HepG2 (cell line): ENCODE measurements around the gene RPS2. TPM values are rescaled to one million over a fixed set of nuclear protein-coding genes. Genes with fewer than 3 reads are reported as not detected.

Experiments
- HMGXB3 ChIP-seq: sonication (generic); formaldehyde crosslinking; IDR thresholded peaks from 2 replicates; pipeline ENCODE4 v1.4.0; 2020; ENCODE audit warnings: missing genetic modification reagents, borderline replicate concordance
- PLSCR1 ChIP-seq: sonication (generic); formaldehyde crosslinking; IDR thresholded peaks from 2 replicates; pipeline ENCODE4 v1.5.0; 2020; ENCODE audit warnings: missing genetic modification reagents, mild to moderate bottlenecking, borderline replicate concordance
- RBM39 ChIP-seq: fragments of 200-400 bp; formaldehyde crosslinking; IDR thresholded peaks from one replicate; pipeline ENCODE4 v1.6.1; 2018; ENCODE audit warnings: antibody characterized with exemption, mild to moderate bottlenecking, low read depth, low read length; ENCODE audit not compliant: poor library complexity, severe bottlenecking
- SAP130 ChIP-seq: IDR thresholded peaks from 2 replicates; pipeline ENCODE4 v1.6.1; 2016; ENCODE audit warnings: low read depth
- THAP9 ChIP-seq: sonication (generic); formaldehyde crosslinking; IDR thresholded peaks from 2 replicates; pipeline ENCODE4; 2020; ENCODE audit warnings: missing genetic modification reagents, mild to moderate bottlenecking, borderline replicate concordance
- ZFY ChIP-seq: sonication (generic); formaldehyde crosslinking; IDR thresholded peaks from 2 replicates; pipeline ENCODE4 v1.4.0; 2020; ENCODE audit warnings: missing genetic modification reagents
- ZNF253 ChIP-seq: sonication (generic); formaldehyde crosslinking; IDR thresholded peaks from 2 replicates; pipeline ENCODE4 v1.8.0; 2022; ENCODE audit warnings: mild to moderate bottlenecking, missing genetic modification reagents, borderline replicate concordance
- ZNF362 ChIP-seq: sonication (generic); formaldehyde crosslinking; IDR thresholded peaks from 2 replicates; pipeline ENCODE4 v1.4.0; 2020; ENCODE audit warnings: missing genetic modification reagents, mild to moderate bottlenecking, borderline replicate concordance
- ZNF432 ChIP-seq: sonication (generic); formaldehyde crosslinking; IDR thresholded peaks from 2 replicates; pipeline ENCODE4 v1.5.0; 2020; ENCODE audit warnings: missing genetic modification reagents, mild to moderate bottlenecking, borderline replicate concordance
- polyA plus RNA-seq, 8 experiments: library from polyadenylated mRNA; depleted of rRNA in 3 of 8; stranded (reverse) in 7 of 8; unstranded in 1 of 8; fragments of >200 nt; fragmentation: Illumina TruSeq in 4 of 8; extraction: Trizol in 4 of 8; gene quantifications; 2 replicates each; pipeline versions ENCODE4 v1.2.1 to v1.2.3, GENCODE V29; 2011 to 2016; ENCODE audit warnings: low read depth in 4 of 8, missing spikeins in 1 of 8, mixed read lengths in 1 of 8; ENCODE audit not compliant: insufficient read depth in 1 of 8
- total RNA-seq, 5 experiments: library from RNA; depleted of rRNA; stranded (reverse); fragments of >200 nt; fragmentation: Illumina TruSeq; extraction: Trizol; gene quantifications; 2 replicates each; pipeline ENCODE4 v1.2.3, GENCODE V29; 2016; ENCODE audit warnings: low read depth in 1 of 5

Gene RPS2
- total and polyA plus RNA-seq, 2 of the 13 experiments (the other 11 are each of a cell fraction or from before 2014, with no cell fraction given): 1,908 to 4,514 TPM

GRCh38 chr16:1993731-1994131 is 29.1 kb upstream of the RPS2 start (continued):
- TF ChIP-seq ZNF362 (no peak), ZFY (CRISPR knock-in tag) (peak; percentile 23; the same call in 1 of the 2 replicates), ZNF253 (CRISPR knock-in tag) (no peak), PLSCR1 (CRISPR knock-in tag) (no peak), HMGXB3 (CRISPR knock-in tag) (no peak), THAP9 (CRISPR knock-in tag) (no peak), SAP130 (peak; percentile 71), RBM39 (no peak), ZNF432 (CRISPR knock-in tag) (no peak)
- TF ChIP-seq, all 625 proteins: peak for 22
